A673 (cell line): ENCODE measurements around the gene SERPINH1.

ENCODE experiments used
- CTCF ChIP-seq: fragments of 300-800, 200-600 bp; sonication (generic); conservative IDR thresholded peaks from 2 replicates; pipeline ENCODE4 v1.5.1; 2017; ENCODE audit warnings: low read depth, mild to moderate bottlenecking, antibody characterized with exemption, low read length, moderate library complexity, mixed read lengths
- EZH2 ChIP-seq: fragments of 200-600 bp; sonication (generic); IDR thresholded peaks from 2 replicates; pipeline ENCODE4 v1.6.1; 2017; ENCODE audit warnings: borderline replicate concordance, low read depth, mild to moderate bottlenecking, mixed read lengths, antibody characterized with exemption, low read length; ENCODE audit not compliant: poor library complexity, severe bottlenecking

GRCh38 chr11:75527130-75527529 is 34.9 kb upstream of the SERPINH1 start:
- TF ChIP-seq CTCF (no peak), EZH2 (no peak)
